Fibroblast of peridontal ligament (primary cell): Measurements from ENCODE around the gene ADAP2.
"Not testable (repeated sequence)": the region's sequence is repeated elsewhere in the genome, so short reads cannot be mapped to it uniquely, and the experiment has no call there.

ENCODE experiments used
- DNase-seq: peaks from one replicate; pipeline ENCODE4 v3.0.0-alpha.2; 2010; ENCODE audit errors: extremely low read depth

The ADAP2 gene, protein sequence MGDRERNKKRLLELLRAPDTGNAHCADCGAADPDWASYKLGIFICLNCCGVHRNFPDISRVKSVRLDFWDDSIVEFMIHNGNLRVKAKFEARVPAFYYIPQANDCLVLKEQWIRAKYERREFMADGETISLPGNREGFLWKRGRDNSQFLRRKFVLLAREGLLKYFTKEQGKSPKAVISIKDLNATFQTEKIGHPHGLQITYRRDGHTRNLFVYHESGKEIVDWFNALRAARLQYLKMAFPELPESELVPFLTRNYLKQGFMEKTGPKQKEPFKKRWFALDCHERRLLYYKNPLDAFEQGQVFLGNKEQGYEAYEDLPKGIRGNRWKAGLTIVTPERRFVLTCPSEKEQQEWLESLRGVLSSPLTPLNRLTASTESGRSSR

DNA sequence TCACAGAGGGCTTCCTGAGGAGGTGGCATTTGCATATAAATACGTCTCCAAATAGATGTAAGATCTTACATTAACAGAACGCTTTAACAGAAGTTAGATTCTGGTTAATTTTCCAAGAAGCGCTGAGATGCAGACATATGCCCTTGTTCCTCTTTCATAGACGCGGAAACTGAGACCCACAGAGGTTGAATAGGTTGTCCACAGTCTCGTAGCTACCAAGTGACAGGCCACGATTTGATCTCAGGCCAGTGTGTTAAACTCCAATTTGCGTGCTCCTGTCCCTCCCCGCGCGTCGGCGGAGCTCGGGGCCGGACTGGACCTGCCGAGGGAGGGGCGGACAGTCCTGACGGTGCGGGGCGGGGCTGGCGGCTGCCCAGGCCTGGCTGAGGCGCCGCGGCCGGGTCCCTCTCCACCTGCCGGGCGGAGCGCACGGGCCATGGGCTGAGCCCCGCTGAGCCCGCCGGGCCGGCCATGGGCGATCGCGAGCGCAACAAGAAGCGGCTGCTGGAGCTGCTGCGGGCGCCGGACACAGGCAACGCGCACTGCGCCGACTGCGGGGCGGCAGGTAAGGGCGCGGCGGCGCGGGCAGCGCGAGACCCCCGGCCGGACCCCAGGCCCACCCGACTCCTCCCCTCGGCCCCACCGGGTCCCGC is at the start of gene ADAP2:
ADAP2 (plus strand) TSS at position 402 of the 653 bp plus-strand sequence; CDS start at position 472, 70 bp downstream.
- no peak for DNase-seq

DNA sequence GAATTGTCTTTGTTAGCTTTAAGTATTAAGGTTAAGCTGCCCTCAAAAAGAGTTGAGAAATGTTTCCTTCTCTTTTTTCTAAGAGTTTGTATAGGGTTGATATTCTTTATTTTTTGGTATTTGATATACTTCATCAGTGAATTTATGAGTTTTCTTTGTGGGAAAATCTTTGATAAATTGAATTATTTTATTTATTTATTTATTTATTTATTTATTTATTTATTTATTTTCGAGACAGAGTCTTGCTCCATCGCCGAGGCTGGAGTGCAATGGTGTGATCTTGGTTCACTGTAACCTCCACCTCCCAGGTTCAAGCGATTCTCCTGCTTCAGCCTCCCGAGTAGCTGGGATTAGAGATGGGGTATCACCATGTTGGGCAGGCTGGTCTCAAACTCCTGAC is 35.6 kb upstream of the ADAP2 start:
- no peak for DNase-seq

DNA sequence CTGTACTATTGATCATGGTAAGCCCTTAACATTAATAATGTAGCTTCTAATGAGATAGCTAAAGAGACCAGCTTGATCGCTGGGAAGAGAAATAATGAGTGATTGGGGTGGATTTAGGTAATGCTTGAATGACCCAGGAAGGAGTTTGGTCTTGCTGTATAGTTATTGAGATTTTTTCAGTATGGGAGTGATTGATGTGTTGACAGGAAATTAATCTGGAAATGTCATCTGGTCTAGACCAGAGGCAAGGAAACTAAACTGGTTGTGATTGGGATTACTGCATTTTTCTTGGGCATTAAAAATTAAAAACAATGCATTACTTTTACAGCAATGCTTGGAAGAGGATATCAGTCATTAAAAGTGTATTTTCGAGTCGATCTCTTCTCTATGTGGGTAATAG is 27.5 kb upstream of the ADAP2 start:
- DNase-seq, result no peak

DNA sequence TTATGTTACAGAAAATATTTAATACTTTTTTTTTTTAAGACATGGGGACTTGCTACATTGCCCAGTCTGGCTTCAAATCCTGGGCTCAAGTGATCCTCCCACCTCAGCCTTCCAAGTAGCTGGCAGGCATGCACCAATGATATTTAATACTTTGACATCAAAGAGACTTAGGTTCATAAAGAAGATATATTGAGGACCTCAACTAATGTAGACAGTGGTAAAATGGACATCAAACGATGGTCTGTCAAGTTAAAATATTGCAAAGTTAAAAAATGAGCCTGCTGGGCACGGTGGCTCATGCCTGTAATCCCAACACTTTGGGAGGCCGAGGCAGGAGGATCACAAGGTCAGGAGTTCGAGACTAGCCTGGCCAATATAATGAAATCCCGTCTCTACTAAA is 24.4 kb upstream of the ADAP2 start:
- DNase-seq, result no peak

DNA sequence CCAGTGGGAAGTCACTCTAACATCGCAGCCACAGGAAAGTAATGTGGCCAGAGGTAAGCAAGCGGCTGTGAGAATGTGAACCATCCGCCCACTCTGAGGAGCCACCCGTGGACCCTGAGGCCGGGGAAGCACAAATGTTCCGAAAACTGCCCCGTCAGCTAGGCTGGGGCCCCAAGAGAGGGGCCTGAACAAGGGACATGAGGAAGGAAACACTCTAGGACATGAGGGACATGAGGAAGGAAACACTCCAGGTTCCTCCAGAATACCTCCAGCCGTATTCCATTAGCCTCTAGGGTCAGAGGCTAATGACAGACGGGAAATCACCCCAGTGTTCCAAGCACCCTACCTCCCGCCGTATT is 16.0 kb upstream of the ADAP2 start:
- DNase-seq, result peak; percentile 45

DNA sequence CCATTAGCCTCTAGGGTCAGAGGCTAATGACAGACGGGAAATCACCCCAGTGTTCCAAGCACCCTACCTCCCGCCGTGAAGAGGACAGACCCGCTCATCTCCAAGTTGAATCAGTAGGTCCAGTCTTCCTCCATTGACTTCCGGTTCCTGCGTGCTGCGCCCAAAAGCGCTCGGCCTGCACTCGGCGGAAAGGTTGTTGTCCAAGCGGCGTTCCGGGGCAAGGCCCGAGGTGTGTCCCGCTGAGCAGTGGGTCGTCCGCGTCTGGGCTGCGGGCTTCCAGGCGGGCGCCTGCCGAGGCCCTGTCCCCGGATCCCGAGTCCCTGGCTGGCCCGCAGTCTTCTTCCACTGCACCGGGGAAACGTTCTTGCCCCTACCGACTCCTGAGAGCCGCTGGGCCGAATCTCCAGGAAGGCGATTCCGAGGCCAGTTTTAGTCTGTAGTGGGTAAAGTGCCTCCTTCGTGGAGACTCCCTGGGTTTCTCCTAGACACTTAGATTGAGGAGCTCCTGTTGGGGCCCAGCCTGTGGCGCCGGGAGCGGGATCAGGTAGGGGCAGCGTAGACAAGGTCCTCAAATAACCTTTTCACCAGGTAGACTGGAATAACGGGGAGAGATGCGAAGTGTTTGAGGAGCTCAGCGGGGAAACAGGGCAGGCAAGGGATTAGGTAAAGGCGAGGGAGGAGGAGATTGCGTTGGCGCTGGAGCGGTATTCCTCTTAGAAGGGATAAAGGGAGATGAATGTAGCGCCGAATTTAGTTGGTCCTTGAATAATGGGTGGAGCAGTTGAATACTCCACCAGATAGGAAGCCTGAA is 15.4 kb upstream of the ADAP2 start, which contains the start of gene TEFM:
TEFM (minus strand) TSS at position 138 of the 811 bp plus-strand sequence; CDS start at position 98, 40 bp downstream.
- peak; percentile 91 for DNase-seq

DNA sequence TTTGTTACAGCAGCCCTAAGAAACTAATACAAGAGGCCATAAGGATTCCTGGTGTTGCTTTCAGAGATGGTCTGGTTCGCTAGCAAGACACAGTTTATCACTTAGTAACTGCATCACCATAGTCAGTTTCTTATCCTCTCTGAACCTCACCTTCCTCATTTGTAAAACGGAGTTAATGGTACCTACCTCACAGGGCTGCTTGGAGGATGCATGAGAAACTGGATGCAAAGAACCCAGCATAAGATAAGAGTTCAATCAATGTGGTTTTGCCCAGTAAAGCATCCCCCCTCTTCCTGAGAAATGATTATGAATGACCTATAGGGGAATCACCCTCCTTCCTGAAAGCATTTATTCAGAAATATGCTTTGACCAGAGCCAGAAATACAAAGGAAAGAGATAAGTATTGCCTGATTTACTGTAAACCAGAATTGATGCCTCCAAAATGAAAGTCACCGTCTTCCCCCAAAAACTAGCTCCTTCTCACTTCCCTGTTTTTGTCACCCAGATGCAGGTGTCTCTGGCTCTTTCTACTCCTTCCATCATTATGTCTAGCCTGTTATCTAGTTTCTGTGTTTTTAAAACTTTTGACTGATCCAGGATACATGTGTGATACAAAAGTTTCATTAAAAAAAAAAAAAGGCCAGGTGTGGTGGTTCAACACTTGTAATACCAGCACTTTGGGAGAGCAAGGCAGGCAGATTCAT is 12.9 kb upstream of the ADAP2 start:
- no peak for DNase-seq

DNA sequence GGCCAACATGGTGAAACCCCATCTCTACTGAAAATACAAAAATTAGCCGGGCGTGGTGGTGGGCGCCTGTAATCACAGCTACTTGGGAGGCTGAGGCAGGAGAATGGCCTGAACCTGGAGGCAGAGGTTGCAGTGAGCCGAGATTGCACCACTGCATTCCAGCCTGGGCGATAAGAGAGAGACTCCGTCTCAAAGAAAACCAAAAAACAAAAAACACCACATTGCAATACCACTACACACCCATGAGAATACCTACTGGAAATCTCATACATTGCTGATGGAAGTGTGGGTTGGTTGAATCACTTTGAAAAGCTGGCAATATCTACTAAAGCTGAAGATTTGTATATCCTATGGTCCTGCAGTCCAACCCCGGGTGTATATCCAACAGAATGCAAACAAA is 11.6 kb upstream of the ADAP2 start:
- DNase-seq, result not testable (repeated sequence)

DNA sequence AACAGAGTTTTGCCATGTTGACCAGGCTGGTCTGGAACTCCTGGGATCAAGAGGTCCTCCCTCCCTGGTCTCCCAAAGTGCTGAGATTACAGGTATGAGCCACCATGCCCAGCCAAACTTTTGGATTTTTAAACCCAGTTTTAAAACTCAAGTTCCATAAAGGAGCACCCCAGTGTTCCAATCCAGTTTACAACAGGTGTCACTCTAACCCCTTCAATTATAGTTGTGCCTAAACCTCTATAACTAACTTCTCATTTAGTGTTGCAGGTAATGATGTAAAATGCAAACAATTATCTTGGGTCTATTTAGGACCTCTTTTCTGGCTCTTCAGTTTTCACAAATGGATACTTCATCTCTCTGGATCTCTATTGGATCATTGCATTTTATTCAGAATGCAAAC is 7.8 kb upstream of the ADAP2 start:
- no peak for DNase-seq

DNA sequence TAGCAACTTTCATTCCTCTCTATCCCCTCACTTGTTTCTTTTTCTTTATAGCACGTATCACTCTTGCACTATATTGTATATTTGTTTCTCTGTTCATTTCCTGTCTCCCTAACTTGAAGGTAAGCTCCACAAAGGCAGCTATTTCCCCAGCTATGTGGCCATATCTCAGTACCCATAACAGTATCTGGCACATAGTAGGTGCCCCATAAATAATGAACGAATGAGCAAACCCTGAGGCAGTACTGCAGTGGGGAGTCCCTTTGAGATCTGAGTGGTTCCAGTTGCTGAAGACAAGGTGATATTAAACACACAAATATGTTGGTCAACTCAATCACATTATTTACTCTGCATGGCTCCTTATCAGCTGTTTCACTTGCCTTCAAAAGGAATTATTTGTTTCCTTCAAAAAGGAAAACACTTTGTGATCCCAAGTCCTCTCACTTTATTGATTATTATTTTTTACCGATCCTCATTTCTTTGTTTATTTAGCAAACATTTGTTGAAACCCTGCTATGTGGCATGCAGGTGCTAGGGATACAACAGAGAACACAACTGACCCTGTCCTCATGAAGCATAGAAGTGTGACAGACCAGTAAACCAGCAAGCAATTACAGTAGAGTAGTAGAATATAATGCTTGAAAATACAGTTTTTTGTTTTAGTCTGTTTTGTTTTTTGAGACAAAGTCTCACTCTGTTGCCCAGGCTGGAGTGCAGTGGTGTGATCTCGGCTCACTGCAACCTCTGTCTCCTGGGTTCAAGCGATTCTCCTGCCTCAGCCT is 5.7 kb upstream of the ADAP2 start:
- DNase-seq, result no peak

DNA sequence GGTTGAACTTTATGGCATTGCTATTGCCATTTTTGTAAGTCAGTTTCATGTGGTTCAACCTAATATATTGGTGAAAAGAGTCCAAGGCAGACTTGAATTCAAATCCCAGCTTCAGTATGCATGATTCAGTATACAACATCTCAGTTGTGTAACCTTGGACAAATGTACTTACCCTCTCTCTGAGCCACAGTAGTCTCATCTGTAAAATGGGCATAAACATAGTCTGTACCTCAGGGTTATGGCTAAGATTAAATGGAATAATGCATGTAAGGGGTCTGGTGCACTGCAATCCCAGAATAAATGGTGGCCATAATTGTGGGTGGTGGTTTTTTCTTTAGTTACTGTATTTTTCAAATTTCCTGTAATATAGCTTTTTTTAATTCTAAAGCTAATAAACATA is 4.7 kb upstream of the ADAP2 start:
- DNase-seq, result no peak

DNA sequence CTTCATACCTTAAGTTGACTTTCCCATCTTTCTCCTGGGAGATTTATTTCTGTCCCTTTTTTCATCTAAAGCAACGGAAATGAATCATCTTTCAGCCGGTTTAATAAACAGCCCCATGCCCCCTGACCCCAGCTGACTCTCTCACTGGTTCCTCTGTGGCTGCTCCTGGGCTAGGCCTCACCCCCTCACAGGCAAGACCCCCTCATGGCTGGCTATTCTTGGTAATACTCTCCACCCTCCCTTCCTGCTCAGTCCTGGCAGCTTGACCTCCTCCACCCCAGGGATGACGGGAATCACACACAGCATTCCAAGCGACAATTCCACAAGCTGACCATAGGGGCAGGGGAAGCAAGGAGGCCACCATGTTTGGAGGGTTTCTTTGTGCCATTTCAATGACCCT is 1.5 kb upstream of the ADAP2 start:
- no peak for DNase-seq

DNA sequence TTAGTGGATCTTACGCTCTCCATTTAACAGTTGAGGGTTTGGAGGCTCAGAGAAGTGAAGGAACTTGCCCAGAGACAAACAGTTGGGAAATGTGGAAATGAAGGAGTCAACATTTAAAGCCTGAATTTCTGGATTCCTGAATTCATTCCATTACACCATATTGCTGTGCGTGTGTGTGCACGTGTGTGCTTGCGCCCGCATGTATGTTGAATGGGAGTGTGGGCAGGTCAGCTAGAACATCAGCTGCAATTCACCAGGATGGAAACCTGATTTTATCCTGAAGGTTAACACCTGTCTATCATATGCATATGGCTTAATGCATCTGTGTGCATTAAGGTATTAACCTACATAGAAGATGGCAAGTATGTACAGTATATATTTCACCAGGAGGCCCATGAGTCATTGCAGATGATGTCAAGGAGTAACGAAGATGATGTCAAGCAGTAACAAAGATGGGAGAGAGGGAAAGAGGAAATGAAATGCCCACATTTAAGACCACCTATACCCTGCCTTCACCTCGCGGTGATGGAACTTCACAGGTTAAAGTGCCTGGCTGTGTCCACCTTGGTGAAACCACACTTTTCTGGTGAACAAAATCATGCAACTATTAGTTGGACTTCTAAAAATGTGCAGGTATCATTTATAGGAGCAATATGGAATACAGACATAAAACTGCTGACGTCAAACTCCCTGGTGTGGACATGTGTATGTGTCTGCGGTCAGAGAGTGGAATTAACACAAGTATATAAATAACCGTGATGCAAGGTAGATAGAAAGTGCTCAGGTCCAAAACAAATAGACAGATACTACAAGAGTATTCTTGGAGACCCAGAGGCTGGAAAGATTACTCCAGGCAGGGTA is 832 bp upstream of the ADAP2 start:
- no peak for DNase-seq

DNA sequence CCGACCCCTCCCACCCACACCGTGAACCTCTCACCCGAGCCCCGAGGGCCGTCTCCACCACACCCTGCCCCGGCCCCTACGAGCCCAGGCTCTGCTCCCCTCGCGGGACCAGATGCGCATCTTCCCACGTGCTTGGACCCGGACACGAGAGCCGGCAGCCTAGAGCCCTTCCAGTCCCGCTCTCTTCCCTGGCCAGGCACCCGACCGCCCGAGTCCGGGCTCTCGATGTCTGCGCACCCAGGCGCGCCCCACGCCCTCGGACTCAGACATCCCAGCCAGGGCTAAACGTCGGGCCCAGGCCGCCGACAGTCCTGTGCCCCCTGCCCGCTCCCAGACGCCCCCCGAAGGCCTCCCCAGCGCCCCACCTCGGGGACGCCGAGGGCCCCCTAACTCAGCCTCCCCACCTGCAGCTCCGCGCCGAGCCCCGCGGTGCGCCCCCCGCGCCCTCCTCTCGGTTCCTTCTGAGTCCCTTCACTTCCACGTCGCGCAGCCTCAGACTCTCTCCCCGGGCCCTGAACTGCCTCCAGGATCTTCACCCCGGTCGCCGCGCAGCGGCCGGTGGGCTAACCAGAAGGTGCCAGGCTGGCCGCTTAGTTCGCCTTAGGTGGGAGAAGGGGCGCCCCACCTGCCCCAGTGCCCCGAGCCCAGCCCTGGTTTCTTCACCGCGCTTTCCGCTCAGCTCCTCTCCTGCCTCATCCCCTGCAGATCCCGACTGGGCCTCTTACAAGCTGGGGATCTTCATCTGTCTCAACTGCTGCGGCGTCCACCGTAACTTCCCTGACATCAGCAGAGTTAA is 688 bp downstream of the ADAP2 start:
- no peak for DNase-seq

DNA sequence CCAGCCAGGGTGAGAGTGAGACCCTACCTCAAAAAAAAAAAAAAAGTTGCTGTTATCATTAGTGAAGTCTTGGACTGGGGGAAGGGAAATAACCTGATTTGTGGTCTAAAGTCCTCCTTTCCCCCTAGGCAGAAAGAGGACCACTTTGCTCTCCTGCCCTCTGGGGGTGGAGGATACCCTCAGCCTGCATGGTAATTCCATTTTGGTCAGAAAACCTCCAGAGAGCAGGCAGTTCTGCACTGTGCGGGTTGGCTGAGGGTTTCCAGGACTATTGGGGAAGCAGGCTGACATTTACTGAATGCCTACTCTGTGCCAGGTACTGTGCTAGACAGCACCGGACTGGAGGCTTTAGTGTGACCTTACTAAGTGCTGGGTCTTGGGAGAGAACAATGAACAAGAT is 2.6 kb downstream of the ADAP2 start:
- DNase-seq, result no peak

DNA sequence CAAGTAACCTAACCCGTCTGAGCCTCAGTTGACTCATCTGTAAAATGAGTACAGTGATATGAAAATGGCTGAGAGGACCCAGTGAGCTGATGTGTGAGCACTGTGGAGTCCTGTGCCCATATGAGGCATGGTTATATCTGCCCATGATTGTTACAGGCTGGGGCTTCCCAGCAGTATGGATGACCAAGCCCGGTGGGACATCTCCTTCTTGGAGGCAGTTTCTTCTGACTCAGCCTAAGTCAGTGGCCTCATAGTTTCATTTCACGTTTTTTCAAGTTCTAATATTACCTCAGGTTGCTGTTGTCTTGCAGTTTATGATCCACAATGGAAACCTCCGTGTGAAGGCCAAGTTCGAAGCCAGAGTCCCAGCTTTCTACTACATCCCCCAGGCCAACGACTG is 4.8 kb downstream of the ADAP2 start:
- no peak for DNase-seq

DNA sequence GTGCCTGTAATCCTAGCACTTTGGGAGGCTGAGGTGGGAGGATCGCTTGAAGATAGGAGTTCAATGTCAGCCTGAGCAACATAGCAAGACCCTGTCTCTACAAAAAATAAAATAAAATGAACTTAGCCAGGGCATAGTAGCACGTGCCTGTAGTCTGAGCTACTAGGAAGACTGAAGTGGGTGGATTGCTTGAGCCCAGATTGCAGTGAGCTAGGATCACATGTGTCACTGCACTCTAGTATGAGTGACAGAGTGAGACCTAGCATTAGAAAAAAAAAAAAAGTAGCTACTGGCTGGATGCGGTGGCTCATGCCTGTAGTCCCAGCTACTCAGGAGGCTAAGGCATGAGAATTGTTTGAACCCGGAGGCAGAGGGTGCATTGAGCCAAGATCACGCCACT is 6.0 kb downstream of the ADAP2 start:
- no peak for DNase-seq

DNA sequence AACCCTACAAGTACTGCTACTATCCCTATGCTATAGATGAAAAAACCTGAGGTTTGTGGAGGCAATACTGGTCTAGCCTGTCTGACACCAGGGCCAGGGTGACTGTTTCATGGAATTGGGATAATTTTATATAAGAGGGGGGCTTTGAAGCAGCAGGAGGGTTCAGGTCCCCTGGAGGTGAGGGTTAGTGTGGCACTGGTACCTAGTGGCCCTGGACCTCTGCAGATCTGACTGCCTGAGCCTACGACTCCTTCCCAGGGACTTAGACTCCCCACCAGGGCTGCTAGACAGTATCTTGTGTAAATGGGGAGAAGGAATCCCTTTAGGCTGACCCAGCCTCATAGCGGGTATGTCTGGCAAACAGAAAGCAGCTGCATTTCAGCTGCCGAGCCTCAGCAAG is 6.8 kb downstream of the ADAP2 start:
- DNase-seq, result no peak

DNA sequence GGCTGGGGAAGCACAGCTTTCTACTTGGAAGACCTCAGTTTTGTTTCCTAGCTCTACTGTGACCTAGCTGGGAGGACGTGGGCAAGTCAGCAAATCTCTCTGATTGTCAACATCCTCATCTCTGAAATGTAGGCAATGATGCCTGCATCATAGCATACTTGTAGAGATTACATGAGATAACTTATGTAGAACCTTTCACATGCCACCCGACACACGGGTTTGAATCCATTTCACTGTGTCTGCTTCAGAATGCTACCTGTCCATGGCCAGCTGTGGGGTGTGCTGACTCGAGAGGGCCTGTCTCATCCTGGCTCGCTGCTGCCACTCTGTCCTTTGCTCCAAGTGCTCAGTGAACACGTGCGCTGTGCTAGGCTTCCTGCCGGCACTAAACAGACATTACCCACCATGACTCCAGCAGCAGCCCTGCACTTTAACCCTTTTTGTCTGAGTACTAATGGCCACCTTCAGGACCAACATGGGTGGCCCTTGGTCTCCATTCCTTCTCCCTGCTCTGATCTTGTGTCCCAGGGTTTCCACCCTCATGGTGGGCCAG is 7.4 kb downstream of the ADAP2 start:
- DNase-seq, result no peak
